T-helper 9 cell (primary cell): ENCODE data around the gene FGF12.

Experiments
- DNase-seq: peaks from one replicate; pipeline ENCODE4 v3.0.0-alpha.2; 2020

Gene FGF12

DNA sequence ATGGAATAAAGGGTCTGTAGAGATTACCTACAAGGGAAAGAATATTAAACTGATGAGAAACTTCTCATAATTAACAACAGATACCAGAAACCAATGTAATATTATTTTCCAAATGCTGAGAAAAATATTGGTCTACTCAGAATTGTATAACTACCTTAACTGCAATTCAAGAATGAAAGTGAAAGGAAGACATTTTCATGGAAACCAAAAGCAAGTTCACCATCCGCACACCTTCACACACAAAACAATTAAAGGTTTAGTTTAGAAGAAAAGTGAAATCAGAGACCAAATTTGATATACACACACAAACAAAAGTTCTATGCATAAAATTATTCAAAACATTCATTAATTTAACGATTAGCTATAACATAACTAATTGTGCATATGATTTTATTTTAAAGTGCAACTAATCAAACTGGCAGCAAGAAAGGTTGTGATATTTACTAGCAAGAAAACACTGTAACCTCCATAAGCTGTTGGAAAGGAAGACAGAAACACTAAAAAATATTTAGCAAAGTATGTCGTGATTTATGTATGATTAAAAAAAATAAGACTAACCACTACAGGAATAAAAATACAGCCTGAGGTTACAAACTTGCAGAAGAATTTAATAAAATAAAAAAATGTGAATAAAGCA is 395.5 kb downstream of the FGF12 start:
- no peak for DNase-seq

DNA sequence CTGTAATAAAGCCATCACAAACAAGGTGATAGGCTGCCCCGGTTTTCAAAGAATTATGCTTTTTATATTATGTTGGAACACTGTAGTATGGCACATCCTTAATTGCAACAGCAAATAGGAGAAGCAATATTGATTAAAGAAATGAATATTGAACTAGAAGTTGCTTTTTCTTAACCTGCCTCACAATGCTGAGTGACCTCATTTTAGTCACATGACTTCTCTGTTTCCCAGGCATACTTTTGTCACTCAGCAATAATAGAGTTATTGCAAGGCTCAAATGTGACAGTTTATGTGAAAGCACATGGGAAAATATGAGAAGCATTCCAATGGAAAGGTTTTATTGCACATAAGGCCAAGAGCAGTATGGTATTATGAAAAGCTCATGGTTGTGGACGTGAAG is 400.7 kb downstream of the FGF12 start:
- no peak for DNase-seq

- DNase-seq = no peak
Observed at GRCh38 chr3:192317564-192317963, 409.8 kb downstream of the FGF12 start.

DNA sequence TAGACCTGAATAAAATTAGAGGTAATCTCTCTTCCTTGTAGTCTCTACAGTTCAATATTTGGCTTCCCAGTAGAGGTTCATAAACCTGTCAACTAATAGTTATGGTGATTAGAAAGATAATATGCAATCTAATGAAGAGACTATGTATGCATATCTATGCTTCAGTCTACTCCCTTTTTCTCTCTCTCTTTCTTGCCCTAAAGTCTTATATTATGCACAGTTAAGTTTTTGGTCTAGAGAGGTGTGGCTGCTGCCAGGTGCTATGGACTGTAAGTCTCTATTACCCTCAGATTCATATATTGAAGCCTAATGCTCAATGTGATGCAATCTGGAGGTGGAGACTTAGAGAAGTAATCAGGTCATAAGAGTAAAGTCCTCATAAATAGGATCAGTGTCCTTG is 413.7 kb downstream of the FGF12 start:
- DNase-seq = no peak

DNA sequence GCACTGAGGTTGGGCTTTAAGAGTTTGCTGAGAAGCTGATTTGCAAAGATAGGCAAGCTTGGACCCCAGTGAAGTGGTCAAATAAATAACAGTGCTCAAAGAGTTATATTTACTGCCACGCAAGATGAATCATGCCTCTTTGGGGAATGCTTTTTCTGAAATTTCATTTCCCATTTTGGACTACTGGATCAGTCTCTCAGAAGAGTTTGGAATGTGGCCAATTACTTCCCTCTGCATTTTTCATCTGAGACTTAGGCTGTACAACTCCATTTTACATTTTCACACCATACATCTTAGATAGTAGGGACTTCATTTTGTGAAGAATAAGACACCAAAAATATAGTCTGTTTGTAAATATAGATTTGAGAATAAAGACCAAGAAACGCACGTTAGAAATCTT is 419.7 kb downstream of the FGF12 start:
- DNase-seq = no peak

- no peak for DNase-seq
Observed at GRCh38 chr3:192303235-192303634, 424.1 kb downstream of the FGF12 start.

DNA sequence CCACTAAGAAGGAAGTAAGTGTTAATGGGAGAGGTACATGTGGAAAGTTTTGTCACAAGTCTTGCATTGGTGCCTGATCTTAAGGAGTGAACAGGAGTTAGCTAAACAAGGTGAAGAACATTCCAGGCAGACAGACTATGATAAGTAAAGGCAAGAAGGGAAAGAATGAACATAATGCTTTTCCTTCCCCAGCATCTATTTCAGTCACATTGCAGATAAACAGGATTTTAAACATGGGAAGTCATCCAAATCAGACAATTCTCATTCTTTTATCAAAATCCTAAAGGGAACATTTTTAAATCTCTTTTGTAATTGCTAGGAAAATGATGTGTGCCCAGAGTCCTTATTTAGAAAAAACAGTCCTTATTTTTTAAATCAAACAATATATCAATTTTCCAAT is 424.6 kb downstream of the FGF12 start:
- DNase-seq = no peak

DNA sequence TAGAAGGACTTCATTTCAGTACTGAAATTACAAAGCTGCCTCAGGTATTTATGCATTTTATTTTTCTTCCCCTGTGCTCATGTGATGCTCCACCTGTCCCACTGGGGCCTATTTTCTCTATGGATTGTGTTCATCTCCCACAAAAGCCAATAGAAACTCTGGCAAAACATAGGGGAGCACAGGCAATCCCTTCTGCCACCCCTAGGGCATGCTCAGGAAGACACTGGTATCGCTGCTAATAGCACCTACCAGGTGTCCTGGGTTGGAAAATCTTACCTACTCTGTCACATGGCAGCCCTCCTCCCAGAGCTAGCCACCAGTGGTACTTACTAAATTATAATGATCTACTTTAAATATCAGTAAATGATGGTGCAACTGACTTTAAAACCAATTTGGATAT is 427.4 kb downstream of the FGF12 start:
- DNase-seq = no peak

DNA sequence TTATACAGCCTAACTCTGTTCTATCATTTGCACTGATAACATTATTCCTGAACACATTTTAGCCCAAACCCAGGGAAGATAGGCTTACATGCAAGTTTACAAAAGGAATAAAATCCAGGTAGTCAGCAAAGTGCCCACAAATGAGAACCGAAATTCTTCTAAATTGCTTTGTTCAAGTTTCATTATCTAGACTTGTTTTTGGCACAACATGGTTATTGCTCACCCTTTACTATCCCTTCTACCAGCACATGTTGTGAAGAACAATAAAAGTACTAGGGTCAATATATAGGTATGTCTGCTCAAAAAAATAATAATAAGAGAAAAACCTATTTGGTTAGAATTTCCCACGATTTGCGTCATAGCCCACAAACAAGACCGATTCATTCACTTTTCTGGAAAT is 430.5 kb downstream of the FGF12 start:
- DNase-seq = no peak

GRCh38 chr3:192284443-192285072 is 442.8 kb downstream of the FGF12 start:
- no peak for DNase-seq

DNA sequence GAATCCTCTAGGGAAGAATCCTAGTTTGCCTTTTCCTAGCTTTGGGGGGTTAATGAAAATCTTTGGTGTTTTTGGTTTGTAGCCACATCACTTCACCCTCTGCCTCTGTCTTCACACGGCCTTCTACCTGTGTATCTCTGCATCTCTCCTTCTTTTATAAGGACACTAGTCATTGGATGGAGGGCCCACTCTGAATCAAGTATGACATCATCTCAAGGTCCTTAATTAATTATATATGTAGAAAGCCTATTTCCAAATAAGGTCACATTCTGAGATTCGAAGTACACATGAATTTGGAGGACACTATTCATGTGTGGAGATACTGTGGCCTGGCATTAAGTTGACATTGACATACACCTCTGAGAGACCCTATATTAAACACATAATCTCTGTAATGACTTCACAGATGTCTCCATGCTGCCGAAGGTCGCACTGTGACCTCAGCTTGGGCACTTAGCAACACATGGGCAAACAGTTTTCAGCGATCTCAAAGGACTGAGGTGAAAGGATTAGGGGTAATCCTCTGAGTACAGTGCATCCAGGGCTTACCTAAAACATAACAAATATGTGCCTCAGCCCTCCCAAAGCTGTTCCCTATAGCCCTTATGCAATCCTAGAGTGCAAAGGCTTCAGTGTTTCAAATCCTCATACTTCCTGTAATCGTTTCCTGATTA is 446.0 kb downstream of the FGF12 start:
- DNase-seq = no peak

DNA sequence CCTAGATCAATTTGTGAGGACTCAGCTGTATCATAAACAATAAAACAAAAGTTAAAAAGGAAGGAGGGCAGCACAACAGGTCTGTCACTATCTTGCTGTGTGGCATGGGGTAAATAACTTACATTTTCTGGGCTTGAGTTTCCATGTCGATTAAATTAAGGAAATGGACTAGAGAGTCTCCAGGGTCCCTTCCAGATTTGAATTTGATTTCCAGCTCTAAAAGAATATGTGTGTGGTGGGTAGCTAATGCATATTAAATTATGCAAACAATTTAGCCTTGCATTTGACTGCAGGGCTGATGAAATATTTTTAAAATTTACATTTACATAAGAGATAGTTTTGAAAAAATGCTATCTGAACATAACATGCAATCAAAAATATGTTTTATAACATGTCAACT is 447.7 kb downstream of the FGF12 start:
- no peak for DNase-seq

GRCh38 chr3:192277477-192277876 is 449.9 kb downstream of the FGF12 start:
- no peak for DNase-seq

- no peak for DNase-seq
Observed at GRCh38 chr3:192275741-192276355, 451.5 kb downstream of the FGF12 start.

DNA sequence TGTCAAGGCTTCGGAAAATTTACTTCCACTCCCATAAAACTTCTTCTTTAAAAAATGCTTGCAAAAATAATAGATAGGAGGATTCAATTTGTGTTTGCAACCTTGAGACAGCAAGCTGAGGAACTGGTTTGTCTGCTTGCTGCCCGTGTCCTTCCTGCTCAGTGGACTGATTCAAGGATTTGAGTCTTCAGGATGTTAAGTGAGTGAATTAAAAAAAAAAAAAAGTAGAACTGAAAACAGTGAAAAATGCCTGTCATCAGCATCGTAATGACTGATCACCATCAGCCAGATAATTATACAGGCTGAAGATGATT is 453.7 kb downstream of the FGF12 start:
- no peak for DNase-seq

- DNase-seq = no peak
Observed at GRCh38 chr3:192273001-192273696, 454.2 kb downstream of the FGF12 start.

GRCh38 chr3:192262001-192262400 is 465.3 kb downstream of the FGF12 start:
- DNase-seq = no peak

DNA sequence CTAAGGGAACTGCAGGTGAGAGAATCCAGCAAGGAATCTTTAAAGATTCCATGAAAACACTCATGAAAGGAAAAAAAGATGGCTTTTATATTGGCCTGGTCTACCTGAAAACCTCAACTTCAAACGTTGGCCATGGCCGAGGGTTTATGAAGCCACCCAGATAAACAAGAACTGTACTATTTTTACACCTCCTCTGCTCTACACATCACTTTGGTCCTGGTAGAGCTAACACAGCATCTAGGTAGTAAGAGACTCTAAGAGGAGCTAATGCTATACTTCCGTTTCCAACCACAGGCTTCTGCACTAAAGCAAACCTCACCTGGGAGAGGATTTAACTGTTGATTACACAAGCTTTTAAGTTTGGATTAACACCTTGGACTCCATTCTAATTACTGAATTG is 466.2 kb downstream of the FGF12 start:
- no peak for DNase-seq

GRCh38 chr3:192260116-192261010 is 467.0 kb downstream of the FGF12 start:
- no peak for DNase-seq

- no peak for DNase-seq
Observed at GRCh38 chr3:192259661-192260060, 467.7 kb downstream of the FGF12 start.

DNA sequence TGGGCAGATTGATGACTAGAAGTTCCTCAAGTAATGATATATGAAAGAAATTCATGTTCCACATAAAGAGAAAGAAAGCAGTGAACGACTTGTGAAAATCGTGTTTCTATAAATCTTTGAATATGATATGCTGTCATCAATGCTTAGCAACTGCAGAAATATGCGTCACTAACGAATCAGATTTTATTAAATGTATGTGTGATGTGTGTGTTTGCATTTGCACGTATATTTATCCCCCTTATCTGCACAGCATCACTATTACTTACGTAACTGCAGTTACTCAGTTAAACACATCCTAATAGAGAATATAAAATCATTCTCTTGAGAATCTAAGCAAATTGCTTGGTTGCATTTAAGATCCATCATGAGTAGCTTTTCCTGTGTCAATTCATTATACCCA is 468.6 kb downstream of the FGF12 start:
- no peak for DNase-seq

GRCh38 chr3:192255839-192256238 is 471.5 kb downstream of the FGF12 start:
- DNase-seq = no peak
